ENCODE results near the gene GSTM5.
"Not testable (repeated sequence)": the region's sequence is repeated elsewhere in the genome, so short reads cannot be mapped to it uniquely, and the experiment has no call there.

GSTM5 gene

DNA sequence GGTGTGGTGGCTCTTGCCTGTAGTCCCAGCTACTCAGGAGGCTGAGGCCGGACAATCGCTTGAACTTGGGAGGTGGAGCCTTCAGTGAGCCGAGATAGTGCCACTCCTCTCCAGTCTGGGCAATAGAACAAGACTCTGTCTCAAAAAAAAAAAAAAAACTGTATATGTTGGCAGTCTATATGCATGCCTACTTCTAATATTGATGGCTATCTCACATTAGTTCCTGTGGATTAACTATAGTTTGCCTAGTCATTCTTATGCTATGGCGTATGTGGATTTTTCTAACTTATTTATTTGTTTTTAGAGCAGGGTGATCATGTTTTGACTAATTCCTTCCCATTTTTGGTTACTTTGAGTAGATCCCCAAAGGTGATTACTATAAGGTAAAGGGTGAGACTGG is 15.0 kb upstream of the GSTM5 start:
- TF ChIP-seq ISL1 (CRISPR knock-in tag; IDR thresholded peaks at IDR 0.05) = no peak
- TF ChIP-seq, protein P1, sequence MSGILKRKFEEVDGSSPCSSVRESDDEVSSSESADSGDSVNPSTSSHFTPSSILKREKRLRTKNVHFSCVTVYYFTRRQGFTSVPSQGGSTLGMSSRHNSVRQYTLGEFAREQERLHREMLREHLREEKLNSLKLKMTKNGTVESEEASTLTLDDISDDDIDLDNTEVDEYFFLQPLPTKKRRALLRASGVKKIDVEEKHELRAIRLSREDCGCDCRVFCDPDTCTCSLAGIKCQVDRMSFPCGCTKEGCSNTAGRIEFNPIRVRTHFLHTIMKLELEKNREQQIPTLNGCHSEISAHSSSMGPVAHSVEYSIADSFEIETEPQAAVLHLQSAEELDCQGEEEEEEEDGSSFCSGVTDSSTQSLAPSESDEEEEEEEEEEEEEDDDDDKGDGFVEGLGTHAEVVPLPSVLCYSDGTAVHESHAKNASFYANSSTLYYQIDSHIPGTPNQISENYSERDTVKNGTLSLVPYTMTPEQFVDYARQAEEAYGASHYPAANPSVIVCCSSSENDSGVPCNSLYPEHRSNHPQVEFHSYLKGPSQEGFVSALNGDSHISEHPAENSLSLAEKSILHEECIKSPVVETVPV (CRISPR knock-in tag; IDR thresholded peaks at IDR 0.05) = no peak
- TF ChIP-seq GLIS3 (CRISPR knock-in tag; IDR thresholded peaks at IDR 0.05) = no peak
- TF ChIP-seq, protein P2, sequence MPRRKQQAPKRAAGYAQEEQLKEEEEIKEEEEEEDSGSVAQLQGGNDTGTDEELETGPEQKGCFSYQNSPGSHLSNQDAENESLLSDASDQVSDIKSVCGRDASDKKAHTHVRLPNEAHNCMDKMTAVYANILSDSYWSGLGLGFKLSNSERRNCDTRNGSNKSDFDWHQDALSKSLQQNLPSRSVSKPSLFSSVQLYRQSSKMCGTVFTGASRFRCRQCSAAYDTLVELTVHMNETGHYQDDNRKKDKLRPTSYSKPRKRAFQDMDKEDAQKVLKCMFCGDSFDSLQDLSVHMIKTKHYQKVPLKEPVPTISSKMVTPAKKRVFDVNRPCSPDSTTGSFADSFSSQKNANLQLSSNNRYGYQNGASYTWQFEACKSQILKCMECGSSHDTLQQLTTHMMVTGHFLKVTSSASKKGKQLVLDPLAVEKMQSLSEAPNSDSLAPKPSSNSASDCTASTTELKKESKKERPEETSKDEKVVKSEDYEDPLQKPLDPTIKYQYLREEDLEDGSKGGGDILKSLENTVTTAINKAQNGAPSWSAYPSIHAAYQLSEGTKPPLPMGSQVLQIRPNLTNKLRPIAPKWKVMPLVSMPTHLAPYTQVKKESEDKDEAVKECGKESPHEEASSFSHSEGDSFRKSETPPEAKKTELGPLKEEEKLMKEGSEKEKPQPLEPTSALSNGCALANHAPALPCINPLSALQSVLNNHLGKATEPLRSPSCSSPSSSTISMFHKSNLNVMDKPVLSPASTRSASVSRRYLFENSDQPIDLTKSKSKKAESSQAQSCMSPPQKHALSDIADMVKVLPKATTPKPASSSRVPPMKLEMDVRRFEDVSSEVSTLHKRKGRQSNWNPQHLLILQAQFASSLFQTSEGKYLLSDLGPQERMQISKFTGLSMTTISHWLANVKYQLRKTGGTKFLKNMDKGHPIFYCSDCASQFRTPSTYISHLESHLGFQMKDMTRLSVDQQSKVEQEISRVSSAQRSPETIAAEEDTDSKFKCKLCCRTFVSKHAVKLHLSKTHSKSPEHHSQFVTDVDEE (CRISPR knock-in tag; IDR thresholded peaks at IDR 0.05) = no peak
- TF ChIP-seq ESRRG (CRISPR knock-in tag; IDR thresholded peaks at IDR 0.05) = no peak
- TF ChIP-seq ZC3H10 (CRISPR knock-in tag; IDR thresholded peaks at IDR 0.05) = no peak
- TF ChIP-seq RARB (CRISPR knock-in tag; IDR thresholded peaks at IDR 0.05) = no peak
- no peak for TF ChIP-seq PATZ1 (CRISPR knock-in tag; IDR thresholded peaks at IDR 0.05; ENCODE audit: borderline replicate concordance)
- TF ChIP-seq, protein P3, sequence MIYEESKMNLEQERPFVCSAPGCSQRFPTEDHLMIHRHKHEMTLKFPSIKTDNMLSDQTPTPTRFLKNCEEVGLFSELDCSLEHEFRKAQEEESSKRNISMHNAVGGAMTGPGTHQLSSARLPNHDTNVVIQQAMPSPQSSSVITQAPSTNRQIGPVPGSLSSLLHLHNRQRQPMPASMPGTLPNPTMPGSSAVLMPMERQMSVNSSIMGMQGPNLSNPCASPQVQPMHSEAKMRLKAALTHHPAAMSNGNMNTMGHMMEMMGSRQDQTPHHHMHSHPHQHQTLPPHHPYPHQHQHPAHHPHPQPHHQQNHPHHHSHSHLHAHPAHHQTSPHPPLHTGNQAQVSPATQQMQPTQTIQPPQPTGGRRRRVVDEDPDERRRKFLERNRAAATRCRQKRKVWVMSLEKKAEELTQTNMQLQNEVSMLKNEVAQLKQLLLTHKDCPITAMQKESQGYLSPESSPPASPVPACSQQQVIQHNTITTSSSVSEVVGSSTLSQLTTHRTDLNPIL (CRISPR knock-in tag; IDR thresholded peaks at IDR 0.05; ENCODE audit: low read depth) = no peak
- TF ChIP-seq SNAI2 (CRISPR knock-in tag; IDR thresholded peaks at IDR 0.05) = no peak
- no peak for ATAC-seq

DNA sequence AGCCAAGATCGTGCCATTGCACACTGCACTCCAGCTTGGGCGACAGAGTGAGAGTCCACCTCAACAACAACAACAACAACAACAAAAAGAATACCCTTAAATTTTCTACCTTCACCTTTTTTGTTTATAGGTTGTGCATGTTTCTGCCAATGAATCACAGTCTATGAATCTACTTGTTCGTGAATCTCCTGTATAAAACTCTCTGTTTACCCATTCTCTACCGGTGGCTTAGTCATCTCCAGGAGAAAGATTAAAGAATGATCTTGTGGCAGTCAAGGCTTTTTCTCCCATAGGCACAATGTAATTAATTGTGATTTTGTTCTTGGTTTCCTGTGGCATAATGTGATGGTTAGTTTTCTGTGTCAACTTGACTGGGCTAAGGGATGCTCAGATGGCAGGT is 14.2 kb upstream of the GSTM5 start:
- ATAC-seq = not testable (repeated sequence)

- not testable (repeated sequence) for ATAC-seq
Observed at GRCh38 chr1:109702940-109703339, 9.1 kb upstream of the GSTM5 start.

- ATAC-seq = no peak
- no peak for TF ChIP-seq ZFP30 (CRISPR knock-in tag; IDR thresholded peaks at IDR 0.05)
- TF ChIP-seq, protein P3 (CRISPR knock-in tag; IDR thresholded peaks at IDR 0.05; ENCODE audit: low read depth) = no peak
- TF ChIP-seq ZC3H10 (CRISPR knock-in tag; IDR thresholded peaks at IDR 0.05) = no peak
- no peak for TF ChIP-seq PPARA (CRISPR knock-in tag; IDR thresholded peaks at IDR 0.05; ENCODE audit: borderline replicate concordance)
- TF ChIP-seq, protein P4, sequence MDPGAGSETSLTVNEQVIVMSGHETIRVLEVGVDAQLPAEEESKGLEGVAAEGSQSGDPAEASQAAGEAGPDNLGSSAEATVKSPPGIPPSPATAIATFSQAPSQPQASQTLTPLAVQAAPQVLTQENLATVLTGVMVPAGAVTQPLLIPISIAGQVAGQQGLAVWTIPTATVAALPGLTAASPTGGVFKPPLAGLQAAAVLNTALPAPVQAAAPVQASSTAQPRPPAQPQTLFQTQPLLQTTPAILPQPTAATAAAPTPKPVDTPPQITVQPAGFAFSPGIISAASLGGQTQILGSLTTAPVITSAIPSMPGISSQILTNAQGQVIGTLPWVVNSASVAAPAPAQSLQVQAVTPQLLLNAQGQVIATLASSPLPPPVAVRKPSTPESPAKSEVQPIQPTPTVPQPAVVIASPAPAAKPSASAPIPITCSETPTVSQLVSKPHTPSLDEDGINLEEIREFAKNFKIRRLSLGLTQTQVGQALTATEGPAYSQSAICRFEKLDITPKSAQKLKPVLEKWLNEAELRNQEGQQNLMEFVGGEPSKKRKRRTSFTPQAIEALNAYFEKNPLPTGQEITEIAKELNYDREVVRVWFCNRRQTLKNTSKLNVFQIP (CRISPR knock-in tag; IDR thresholded peaks at IDR 0.05; ENCODE audit: borderline replicate concordance, low read depth) = no peak
- TF ChIP-seq CSDC2 (CRISPR knock-in tag; IDR thresholded peaks at IDR 0.05) = no peak
- no peak for TF ChIP-seq GLIS3 (CRISPR knock-in tag; IDR thresholded peaks at IDR 0.05)
- no peak for TF ChIP-seq BACH2 (CRISPR knock-in tag; IDR thresholded peaks at IDR 0.05; ENCODE audit: borderline replicate concordance)
- no peak for TF ChIP-seq PATZ1 (CRISPR knock-in tag; IDR thresholded peaks at IDR 0.05; ENCODE audit: borderline replicate concordance)
- no peak for TF ChIP-seq ZNF565 (CRISPR knock-in tag; conservative IDR thresholded peaks at IDR 0.05; ENCODE audit: low read depth)
- no peak for TF ChIP-seq ISL1 (CRISPR knock-in tag; IDR thresholded peaks at IDR 0.05)
- TF ChIP-seq, protein P2 (CRISPR knock-in tag; IDR thresholded peaks at IDR 0.05) = no peak
- no peak for TF ChIP-seq ARNTL (CRISPR knock-in tag; IDR thresholded peaks at IDR 0.05; ENCODE audit: borderline replicate concordance, low read depth)
- TF ChIP-seq ESRRG (CRISPR knock-in tag; IDR thresholded peaks at IDR 0.05) = no peak
- no peak for TF ChIP-seq RARB (CRISPR knock-in tag; IDR thresholded peaks at IDR 0.05)
- TF ChIP-seq TCF4 (CRISPR knock-in tag; IDR thresholded peaks at IDR 0.05; ENCODE audit: borderline replicate concordance) = no peak
Observed at GRCh38 chr1:109704173-109704572, 7.9 kb upstream of the GSTM5 start.
